DMS79 (cell line): Measurements from ENCODE around the gene GALNT10.

Experiments
- DNase-seq: peaks from one replicate; lab custom pipeline; 2025; lab: John Stamatoyannopoulos, UW

The GALNT10 gene

GRCh38 chr5:154236536-154237375, 46.2 kb downstream of the GALNT10 start:
- no peak for DNase-seq

GRCh38 chr5:154237376-154237743, 46.8 kb downstream of the GALNT10 start:
- no peak for DNase-seq

- DNase-seq: no peak
Measured at GRCh38 chr5:154237946-154238345, 47.4 kb downstream of the GALNT10 start.

- no peak for DNase-seq
Measured at GRCh38 chr5:154238776-154239481, 48.4 kb downstream of the GALNT10 start.

- no peak for DNase-seq
Measured at GRCh38 chr5:154240595-154240994, 50.1 kb downstream of the GALNT10 start.

GRCh38 chr5:154241021-154241420, 50.5 kb downstream of the GALNT10 start:
- no peak for DNase-seq

- peak; percentile 68 for DNase-seq
Measured at GRCh38 chr5:154242442-154242841, 51.9 kb downstream of the GALNT10 start.

- DNase-seq: no peak
Measured at GRCh38 chr5:154242964-154243376, 52.4 kb downstream of the GALNT10 start.

- DNase-seq: no peak
Measured at GRCh38 chr5:154243736-154244135, 53.2 kb downstream of the GALNT10 start.

GRCh38 chr5:154244476-154244875, 53.9 kb downstream of the GALNT10 start:
- DNase-seq: no peak

- no peak for DNase-seq
Measured at GRCh38 chr5:154248691-154249090, 58.2 kb downstream of the GALNT10 start.

GRCh38 chr5:154249826-154250225, 59.3 kb downstream of the GALNT10 start:
- no peak for DNase-seq

- no peak for DNase-seq
Measured at GRCh38 chr5:154251529-154251928, 61.0 kb downstream of the GALNT10 start.

GRCh38 chr5:154253807-154254206, 63.3 kb downstream of the GALNT10 start:
- DNase-seq: no peak

- DNase-seq: no peak
Measured at GRCh38 chr5:154254896-154255295, 64.4 kb downstream of the GALNT10 start.

- DNase-seq: no peak
Measured at GRCh38 chr5:154257046-154257445, 66.5 kb downstream of the GALNT10 start.

GRCh38 chr5:154258531-154259217, 68.1 kb downstream of the GALNT10 start:
- DNase-seq: no peak

- no peak for DNase-seq
Measured at GRCh38 chr5:154260224-154260927, 69.8 kb downstream of the GALNT10 start.

GRCh38 chr5:154262342-154262741, 71.8 kb downstream of the GALNT10 start:
- DNase-seq: peak; percentile 76

- no peak for DNase-seq
Measured at GRCh38 chr5:154264549-154265196, 74.1 kb downstream of the GALNT10 start.

GRCh38 chr5:154265197-154265773, 74.8 kb downstream of the GALNT10 start:
- no peak for DNase-seq
